HTERT RPE-1 (cell line): ENCODE measurements around the gene PIGB.
"Not testable (repeated sequence)": the region's sequence is repeated elsewhere in the genome, so short reads cannot be mapped to it uniquely, and the experiment has no call there.

ENCODE experiments used
- in situ Hi-C: fragments of 300-500 bp; cut with MboI; formaldehyde crosslinking; loops from 4 replicates; pipeline ENCODE4 v1.14.3; 2020; ENCODE audit warnings: low sequenced_read_pairs

Gene PIGB

GRCh38 chr15:55318588-55319494, at the start of gene PIGB, which contains the start of gene PIGBOS1:
Gene PIGB, plus strand, starts transcription at chr15:55319222. Its CDS starts 29 bp downstream, at chr15:55319251.
Gene PIGBOS1, minus strand, starts transcription at chr15:55319123. Its CDS starts 1,331 bp downstream, at chr15:55317792.
- in situ Hi-C loops = no loop called here

DNA sequence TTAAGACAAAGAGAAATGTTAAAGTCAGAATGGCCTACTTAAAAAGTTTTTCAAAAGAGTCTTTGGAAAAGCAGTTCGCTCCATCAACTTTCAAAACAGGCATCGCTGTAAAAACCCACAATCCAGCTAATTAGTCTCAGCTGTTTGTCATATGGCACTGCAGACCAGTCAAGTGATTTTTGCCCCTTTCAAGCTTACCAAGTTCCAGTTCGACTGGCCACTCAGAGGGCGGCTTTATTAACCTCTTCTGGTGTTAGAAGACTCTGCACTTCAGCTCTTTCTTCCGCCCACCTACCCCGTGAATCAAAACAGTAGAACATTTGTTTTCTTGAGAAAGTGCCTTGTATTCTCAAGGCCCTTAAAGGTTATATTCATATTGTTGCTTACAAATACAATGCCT, 48.7 kb upstream of the PIGB start:
- in situ Hi-C loops = no loop called here

GRCh38 chr15:55276324-55276723, 42.7 kb upstream of the PIGB start:
- in situ Hi-C loops = no loop called here

- in situ Hi-C loops = no loop called here
These were observed 41.9 kb upstream of the PIGB start for GRCh38 chr15:55277116-55277564.

GRCh38 chr15:55277715-55278114, 41.3 kb upstream of the PIGB start:
- in situ Hi-C loops = no loop called here

GRCh38 chr15:55279100-55279745, 39.8 kb upstream of the PIGB start:
- in situ Hi-C loops = no loop called here

- in situ Hi-C loops = no loop called here
These were observed 39.2 kb upstream of the PIGB start for GRCh38 chr15:55279746-55280351.

DNA sequence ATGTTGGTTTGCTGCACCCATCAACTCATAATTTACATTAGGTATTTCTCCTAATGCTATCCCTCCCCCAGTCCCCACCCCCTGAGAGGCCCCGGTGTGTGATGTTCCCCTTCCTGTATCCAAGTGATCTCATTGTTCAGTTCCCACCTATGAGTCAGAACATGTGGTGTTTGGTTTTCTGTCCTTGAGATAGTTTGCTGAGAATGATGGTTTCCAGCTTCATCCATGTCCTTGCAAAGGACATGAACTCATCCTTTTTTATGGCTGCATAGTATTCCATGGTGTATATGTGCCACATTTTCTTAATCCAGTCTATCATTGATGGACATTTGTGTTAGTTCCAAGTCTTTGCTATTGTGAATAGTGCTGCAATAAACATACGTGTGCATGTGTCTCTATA, 38.4 kb upstream of the PIGB start:
- in situ Hi-C loops = not testable (repeated sequence)

DNA sequence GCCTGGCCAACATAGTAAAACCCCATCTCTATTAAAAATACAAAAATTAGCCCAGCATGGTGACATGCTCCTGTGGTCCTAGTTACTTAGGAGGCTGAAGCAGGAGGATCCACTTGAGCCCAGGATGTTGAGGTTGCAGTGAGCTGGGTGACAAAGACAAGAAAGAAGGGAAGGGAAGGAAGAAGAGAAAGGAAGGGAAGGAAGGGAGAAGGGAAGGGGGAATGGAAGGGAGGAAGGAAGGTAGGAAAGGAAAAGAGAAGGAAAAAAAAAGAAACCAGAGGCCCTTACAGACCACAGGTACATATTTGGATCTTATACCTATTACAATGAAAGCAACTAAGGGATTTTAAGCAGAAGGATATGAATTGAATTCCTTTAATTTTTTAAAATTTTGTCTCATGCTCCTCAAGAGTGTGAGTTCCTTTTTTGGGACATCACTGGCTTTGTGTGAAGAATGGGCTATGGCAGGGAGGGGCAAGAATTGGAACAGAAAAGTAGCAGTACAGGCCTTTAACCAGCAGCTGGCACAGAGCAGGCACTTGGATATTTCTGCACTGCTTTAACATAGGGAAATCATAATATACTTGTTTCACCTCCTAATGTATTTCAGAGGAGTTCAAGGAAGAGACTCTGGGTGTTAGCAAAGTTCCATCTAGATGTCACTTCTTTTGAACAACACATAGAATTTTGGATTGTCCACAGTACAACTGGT, 37.3 kb upstream of the PIGB start:
- in situ Hi-C loops = no loop called here

- in situ Hi-C loops = no loop called here
These were observed 36.7 kb upstream of the PIGB start for GRCh38 chr15:55282284-55282833.

GRCh38 chr15:55283379-55284147, 35.5 kb upstream of the PIGB start:
- in situ Hi-C loops = no loop called here

- in situ Hi-C loops = no loop called here
These were observed 34.6 kb upstream of the PIGB start for GRCh38 chr15:55284426-55284825.

DNA sequence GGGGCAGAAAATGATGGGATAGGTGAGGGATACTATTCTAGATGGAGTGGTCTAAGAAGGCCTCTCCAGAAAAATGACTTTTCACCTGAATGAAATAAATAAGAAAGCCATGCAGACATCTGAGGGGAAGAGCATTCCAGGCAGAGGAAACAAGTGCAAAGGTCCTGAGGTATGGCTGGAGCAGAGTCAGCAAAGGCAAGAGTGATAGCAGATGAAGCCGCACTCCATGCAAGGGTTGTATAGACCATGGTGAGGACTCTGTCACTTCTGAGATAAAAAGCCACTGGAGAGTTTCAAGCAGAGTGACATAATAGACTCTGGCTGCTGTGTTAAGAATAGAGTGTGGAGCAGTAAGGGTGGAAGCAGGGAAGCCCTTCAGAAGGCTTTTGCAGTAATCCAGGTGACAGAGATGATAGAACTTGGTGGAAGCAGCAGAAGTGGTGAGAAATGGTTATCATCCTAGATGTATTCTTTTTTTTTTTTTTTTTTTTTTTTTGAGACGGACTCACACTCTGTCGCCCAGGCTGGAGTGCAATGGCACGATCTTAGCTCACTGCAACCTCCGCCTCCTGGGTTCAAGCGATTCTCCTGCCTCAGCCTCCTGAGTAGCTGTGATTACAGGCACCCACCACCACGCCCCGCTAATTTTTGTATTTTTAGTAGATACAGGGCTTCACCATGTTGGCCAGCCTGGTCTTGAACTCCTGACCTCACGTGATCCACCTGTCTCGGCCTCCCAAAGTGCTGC, 32.4 kb upstream of the PIGB start:
- in situ Hi-C loops = not testable (repeated sequence)

GRCh38 chr15:55288006-55288717, 30.9 kb upstream of the PIGB start:
- in situ Hi-C loops = no loop called here

GRCh38 chr15:55289011-55289745, 29.8 kb upstream of the PIGB start:
- in situ Hi-C loops = no loop called here

- in situ Hi-C loops = no loop called here
These were observed 29.1 kb upstream of the PIGB start, which contains the start of gene RAB27A for GRCh38 chr15:55289746-55290527. Gene RAB27A, minus strand, starts transcription at chr15:55289813. Its CDS starts 54,879 bp downstream, at chr15:55234934.

- in situ Hi-C loops = no loop called here
These were observed 28.4 kb upstream of the PIGB start for GRCh38 chr15:55290528-55291057.
